ENCODE results near the gene SORCS1.

The SORCS1 gene

DNA sequence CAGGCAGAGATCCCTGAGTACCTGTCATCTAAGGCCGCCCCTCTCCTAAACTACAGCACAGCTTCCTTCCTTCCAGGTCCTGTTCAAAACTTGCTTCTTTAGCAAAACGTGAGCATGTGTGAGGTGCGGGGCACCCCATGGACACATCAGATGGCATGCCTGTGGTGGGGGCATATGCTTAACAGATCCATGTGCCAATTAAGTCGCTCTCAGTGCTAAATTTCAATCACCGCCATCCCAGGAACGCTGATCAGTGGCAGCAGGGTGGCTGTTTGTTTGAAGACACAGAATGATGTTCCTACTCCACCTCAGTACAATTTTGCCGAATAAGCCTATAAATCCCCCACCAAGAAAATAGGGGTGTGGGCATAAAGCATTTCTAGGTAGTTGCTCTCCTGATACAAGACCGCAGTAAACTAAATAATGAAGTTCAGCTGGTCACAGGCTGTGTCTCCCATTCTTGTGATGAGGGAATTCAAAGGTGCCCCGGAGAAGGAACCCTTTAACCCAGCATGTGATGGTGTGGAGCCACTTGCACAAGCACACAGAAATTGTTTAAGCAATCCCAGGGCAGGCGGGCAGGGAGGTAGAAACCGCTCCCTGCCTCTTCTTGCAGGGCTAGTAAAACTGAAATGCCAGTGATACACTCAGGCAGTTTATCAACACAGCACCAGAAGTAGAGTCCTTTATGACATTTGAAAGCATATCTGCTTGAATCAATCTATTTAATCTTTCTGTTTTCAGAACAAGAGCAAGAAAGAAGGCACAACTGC is 205.7 kb downstream of the SORCS1 start:
- H3K4me3 ChIP-seq (ENCODE audit: low read depth, low read length): no peak overlapping the region
- no peak for DNase-seq (ENCODE audit: low read depth, low spot score)
- in situ Hi-C loops (cut with HindIII; ENCODE audit: low sequenced_read_pairs): no loop called here
- TF ChIP-seq, protein P1, sequence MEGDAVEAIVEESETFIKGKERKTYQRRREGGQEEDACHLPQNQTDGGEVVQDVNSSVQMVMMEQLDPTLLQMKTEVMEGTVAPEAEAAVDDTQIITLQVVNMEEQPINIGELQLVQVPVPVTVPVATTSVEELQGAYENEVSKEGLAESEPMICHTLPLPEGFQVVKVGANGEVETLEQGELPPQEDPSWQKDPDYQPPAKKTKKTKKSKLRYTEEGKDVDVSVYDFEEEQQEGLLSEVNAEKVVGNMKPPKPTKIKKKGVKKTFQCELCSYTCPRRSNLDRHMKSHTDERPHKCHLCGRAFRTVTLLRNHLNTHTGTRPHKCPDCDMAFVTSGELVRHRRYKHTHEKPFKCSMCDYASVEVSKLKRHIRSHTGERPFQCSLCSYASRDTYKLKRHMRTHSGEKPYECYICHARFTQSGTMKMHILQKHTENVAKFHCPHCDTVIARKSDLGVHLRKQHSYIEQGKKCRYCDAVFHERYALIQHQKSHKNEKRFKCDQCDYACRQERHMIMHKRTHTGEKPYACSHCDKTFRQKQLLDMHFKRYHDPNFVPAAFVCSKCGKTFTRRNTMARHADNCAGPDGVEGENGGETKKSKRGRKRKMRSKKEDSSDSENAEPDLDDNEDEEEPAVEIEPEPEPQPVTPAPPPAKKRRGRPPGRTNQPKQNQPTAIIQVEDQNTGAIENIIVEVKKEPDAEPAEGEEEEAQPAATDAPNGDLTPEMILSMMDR (IDR thresholded peaks at IDR 0.05; ENCODE audit: low read depth, low read length): no peak

- in situ Hi-C loops (cut with HindIII; ENCODE audit: low sequenced_read_pairs): no loop called here
- DNase-seq (ENCODE audit: low read depth, low spot score): no peak
- H3K4me3 ChIP-seq (ENCODE audit: low read depth, low read length): no peak overlapping the region
- TF ChIP-seq, protein P1 (IDR thresholded peaks at IDR 0.05; ENCODE audit: low read depth, low read length): no peak
Measured at GRCh38 chr10:106957823-106958588, 206.5 kb downstream of the SORCS1 start.

- H3K4me3 ChIP-seq (ENCODE audit: low read depth, low read length): no peak overlapping the region
- TF ChIP-seq, protein P1 (IDR thresholded peaks at IDR 0.05; ENCODE audit: low read depth, low read length): no peak
- DNase-seq (ENCODE audit: low read depth, low spot score): no peak
- in situ Hi-C loops (cut with HindIII; ENCODE audit: low sequenced_read_pairs): no loop called here
Measured at GRCh38 chr10:106956216-106956915, 208.1 kb downstream of the SORCS1 start.

- TF ChIP-seq, protein P1 (IDR thresholded peaks at IDR 0.05; ENCODE audit: low read depth, low read length): no peak
- DNase-seq (ENCODE audit: low read depth, low spot score): no peak
- no peak overlapping the region for H3K4me3 ChIP-seq (ENCODE audit: low read depth, low read length)
- in situ Hi-C loops (cut with HindIII; ENCODE audit: low sequenced_read_pairs): no loop called here
Measured at GRCh38 chr10:106955133-106955532, 209.4 kb downstream of the SORCS1 start.

- in situ Hi-C loops (cut with HindIII; ENCODE audit: low sequenced_read_pairs): no loop called here
- no peak for DNase-seq (ENCODE audit: low read depth, low spot score)
Measured at GRCh38 chr10:106952033-106952432, 212.5 kb downstream of the SORCS1 start.

More at GRCh38 chr10:106952033-106952432, 212.5 kb downstream of the SORCS1 start:
- TF ChIP-seq, protein P1 (IDR thresholded peaks at IDR 0.05; ENCODE audit: low read depth, low read length): no peak
- no peak overlapping the region for H3K4me3 ChIP-seq (ENCODE audit: low read depth, low read length)

Data from astrocyte of the spinal cord (primary cell).